SU-DHL-6 (cell line): Measurements from ENCODE around the gene CRHBP.
"Not testable (repeated sequence)": the region's sequence is repeated elsewhere in the genome, so short reads cannot be mapped to it uniquely, and the experiment has no call there.

Experiments used
- H2AFZ ChIP-seq: fragments of 200-600 bp; sonication (generic); 2 replicates; pipeline ENCODE4 v1.6.1; 2014; ENCODE audit warnings: low read depth, mild to moderate bottlenecking, moderate library complexity, mixed read lengths, antibody characterized with exemption, low read length; ENCODE audit not compliant: severe bottlenecking
- H3F3A ChIP-seq: fragments of 200-600 bp; shearing (Covaris generic); 2 replicates; pipeline ENCODE4 v1.6.0; 2016; ENCODE audit warnings: antibody characterized with exemption, mild to moderate bottlenecking; ENCODE audit not compliant: insufficient read depth
- H3K27ac ChIP-seq: fragments of 200-600 bp; sonication (generic); 2 replicates; pipeline ENCODE4 v1.5.1; 2016; ENCODE audit warnings: low read depth, mild to moderate bottlenecking, low read length, moderate library complexity, mixed read lengths
- H3K27me3 ChIP-seq: fragments of 200-600 bp; sonication (generic), shearing (Covaris generic); 2 replicates; pipeline ENCODE4 v1.6.0; 2014; ENCODE audit warnings: mild to moderate bottlenecking, low read length
- H3K36me3 ChIP-seq: fragments of 200-600 bp; sonication (generic); 2 replicates; pipeline ENCODE4 v1.6.1; 2014; ENCODE audit warnings: mild to moderate bottlenecking, low read length, mixed read lengths
- H3K4me2 ChIP-seq: fragments of 300-600, 200-600 bp; shearing (Covaris generic), sonication (generic); 2 replicates; pipeline ENCODE4 v1.6.0; 2014; ENCODE audit warnings: low read length, low read depth, mild to moderate bottlenecking; ENCODE audit not compliant: poor library complexity, severe bottlenecking
- H3K4me3 ChIP-seq: fragments of 200-600 bp; sonication (generic); 2 replicates; pipeline ENCODE4 v1.5.1; 2014; ENCODE audit warnings: antibody characterized with exemption, low read length, mild to moderate bottlenecking, mixed read lengths; ENCODE audit not compliant: insufficient read depth, poor library complexity, severe bottlenecking
- H3K79me2 ChIP-seq: fragments of 200-600 bp; sonication (generic); 2 replicates; pipeline ENCODE4 v1.6.1; 2014; ENCODE audit warnings: mild to moderate bottlenecking, low read length, moderate library complexity; ENCODE audit not compliant: insufficient read depth
- H3K9ac ChIP-seq: fragments of 200-600 bp; sonication (generic); 2 replicates; pipeline ENCODE4 v1.7.0; 2014; ENCODE audit warnings: mild to moderate bottlenecking, low read length
- H3K9me2 ChIP-seq: fragments of 200-600 bp; sonication (generic); replicated peaks from 2 replicates; pipeline ENCODE4 v1.6.1; 2014; ENCODE audit warnings: low read length; ENCODE audit not compliant: insufficient read depth
- H3K9me3 ChIP-seq: fragments of 200-600 bp; sonication (generic); 2 replicates; pipeline ENCODE4 v1.6.1; 2014; ENCODE audit warnings: low read length, mixed read lengths; ENCODE audit not compliant: insufficient read depth
- H4K20me1 ChIP-seq: fragments of 200-600 bp; sonication (generic); 2 replicates; pipeline ENCODE4 v1.6.1; 2014; ENCODE audit warnings: low read depth, mild to moderate bottlenecking, antibody characterized with exemption, low read length, moderate library complexity, mixed read lengths
- EZH2phosphoT487 ChIP-seq: fragments of 200-600 bp; sonication (generic), shearing (Covaris generic); conservative IDR thresholded peaks from 2 replicates; pipeline ENCODE4 v1.6.1; 2018; ENCODE audit warnings: mild to moderate bottlenecking, antibody characterized with exemption, low read length, moderate library complexity, mixed read lengths
- TF ChIP-seq, protein P1 (sequence below): fragments of 200-600 bp; sonication (generic); IDR thresholded peaks from one replicate; pipeline ENCODE4 v1.5.1; 2017; ENCODE audit warnings: antibody characterized with exemption, mild to moderate bottlenecking, low read length, moderate library complexity; ENCODE audit not compliant: insufficient read depth, poor library complexity, severe bottlenecking

Gene CRHBP

DNA sequence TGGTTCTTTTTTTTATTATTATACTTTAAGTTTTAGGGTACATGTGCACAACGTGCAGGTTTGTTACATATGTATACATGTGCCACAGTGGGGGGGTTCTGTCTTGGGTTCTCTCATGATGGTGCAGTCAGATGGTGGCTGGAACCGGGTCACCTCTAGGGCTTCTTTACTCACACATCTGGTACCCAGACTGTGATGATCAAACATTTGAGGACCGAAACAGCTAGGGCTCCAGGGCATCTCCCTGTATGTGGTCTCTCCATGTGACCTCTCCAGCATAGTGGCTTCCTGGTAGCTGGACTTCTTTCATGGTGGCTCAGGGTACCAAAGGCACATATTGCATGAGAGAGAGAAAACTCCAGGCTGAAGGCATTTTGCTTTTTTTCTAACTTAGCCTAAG is 9.8 kb upstream of the CRHBP start:
- no peak overlapping the region for H3K27ac ChIP-seq
- no peaks in the 10 kb centered on the region for H3K9me2 ChIP-seq
- no peak overlapping the region for H2AFZ ChIP-seq
- no peaks in the 10 kb centered on the region for H3F3A ChIP-seq
- 0 out of 2 replicates have a peak, but pooled peaks cover 4% of the 10 kb centered on the region for H3K36me3 ChIP-seq
- no peak overlapping the region for H3K4me2 ChIP-seq
- H3K27me3 ChIP-seq = no peaks in the 10 kb centered on the region
- no peaks in the 10 kb centered on the region for H4K20me1 ChIP-seq
- H3K9me3 ChIP-seq = no peaks in the 10 kb centered on the region
- TF ChIP-seq EZH2phosphoT487 = no peak
- TF ChIP-seq, protein P1, sequence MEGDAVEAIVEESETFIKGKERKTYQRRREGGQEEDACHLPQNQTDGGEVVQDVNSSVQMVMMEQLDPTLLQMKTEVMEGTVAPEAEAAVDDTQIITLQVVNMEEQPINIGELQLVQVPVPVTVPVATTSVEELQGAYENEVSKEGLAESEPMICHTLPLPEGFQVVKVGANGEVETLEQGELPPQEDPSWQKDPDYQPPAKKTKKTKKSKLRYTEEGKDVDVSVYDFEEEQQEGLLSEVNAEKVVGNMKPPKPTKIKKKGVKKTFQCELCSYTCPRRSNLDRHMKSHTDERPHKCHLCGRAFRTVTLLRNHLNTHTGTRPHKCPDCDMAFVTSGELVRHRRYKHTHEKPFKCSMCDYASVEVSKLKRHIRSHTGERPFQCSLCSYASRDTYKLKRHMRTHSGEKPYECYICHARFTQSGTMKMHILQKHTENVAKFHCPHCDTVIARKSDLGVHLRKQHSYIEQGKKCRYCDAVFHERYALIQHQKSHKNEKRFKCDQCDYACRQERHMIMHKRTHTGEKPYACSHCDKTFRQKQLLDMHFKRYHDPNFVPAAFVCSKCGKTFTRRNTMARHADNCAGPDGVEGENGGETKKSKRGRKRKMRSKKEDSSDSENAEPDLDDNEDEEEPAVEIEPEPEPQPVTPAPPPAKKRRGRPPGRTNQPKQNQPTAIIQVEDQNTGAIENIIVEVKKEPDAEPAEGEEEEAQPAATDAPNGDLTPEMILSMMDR = no peak
- H3K9ac ChIP-seq = no peak overlapping the region
- H3K4me3 ChIP-seq = no peak overlapping the region
- peaks cover 6% of the 10 kb centered on the region; the same call in 1 of the 2 replicates for H3K79me2 ChIP-seq

DNA sequence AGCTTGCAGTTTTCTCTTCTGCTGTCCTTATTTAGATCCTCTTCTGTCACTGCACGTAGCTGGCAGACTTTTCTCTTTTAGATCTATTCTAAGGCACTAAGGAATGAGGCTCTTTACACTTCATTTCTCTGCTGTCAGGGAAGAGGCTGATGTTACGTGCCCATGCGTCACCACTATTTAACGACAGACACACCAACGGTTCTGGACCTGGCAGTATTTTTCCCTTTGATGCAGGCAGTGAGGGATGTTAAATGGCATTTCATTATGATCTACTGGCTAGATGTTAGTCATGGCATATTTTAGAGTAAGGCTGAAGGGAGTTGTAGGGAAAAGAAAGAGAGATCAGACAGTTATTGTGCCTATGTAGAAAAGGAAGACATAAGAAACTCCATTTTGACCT is 8.2 kb upstream of the CRHBP start:
- H3K9me3 ChIP-seq = no peaks in the 10 kb centered on the region
- H3K27me3 ChIP-seq = no peaks in the 10 kb centered on the region
- no peaks in the 10 kb centered on the region for H3F3A ChIP-seq
- TF ChIP-seq EZH2phosphoT487 = no peak
- TF ChIP-seq, protein P1 = no peak
- H3K4me3 ChIP-seq = no peak overlapping the region
- peaks cover 6% of the 10 kb centered on the region; the same call in 1 of the 2 replicates for H3K79me2 ChIP-seq
- H3K9ac ChIP-seq = no peak overlapping the region
- H2AFZ ChIP-seq = no peak overlapping the region
- H3K36me3 ChIP-seq = 0 out of 2 replicates have a peak, but pooled peaks cover 4% of the 10 kb centered on the region
- no peak overlapping the region for H3K27ac ChIP-seq
- no peak overlapping the region for H3K4me2 ChIP-seq
- no peaks in the 10 kb centered on the region for H4K20me1 ChIP-seq
- H3K9me2 ChIP-seq = no peaks in the 10 kb centered on the region

DNA sequence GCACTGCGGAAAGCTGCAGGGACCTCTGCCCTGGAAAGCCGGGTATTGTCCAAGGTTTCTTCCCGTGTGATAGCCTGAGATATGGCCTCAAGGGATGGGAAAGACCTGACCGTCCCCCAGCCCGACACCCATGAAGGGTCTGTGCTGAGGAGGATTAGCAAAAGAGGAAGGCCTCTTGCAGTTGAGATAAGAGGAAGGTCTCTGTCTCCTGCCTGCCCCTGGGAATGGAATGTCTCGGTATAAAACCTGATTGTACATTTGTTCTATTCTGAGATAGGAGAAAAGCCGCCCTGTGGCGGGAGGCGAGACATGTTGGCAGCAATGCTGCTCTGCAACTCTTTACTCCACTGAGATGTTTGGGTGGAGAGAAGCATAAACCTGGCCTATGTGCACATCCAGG is 7.6 kb upstream of the CRHBP start:
- H3K27ac ChIP-seq, H3K27me3 ChIP-seq, H4K20me1 ChIP-seq, H3F3A ChIP-seq, H3K4me3 ChIP-seq, H3K9me2 ChIP-seq, H2AFZ ChIP-seq, H3K4me2 ChIP-seq, H3K9me3 ChIP-seq, H3K9ac ChIP-seq, H3K36me3 ChIP-seq, H3K79me2 ChIP-seq: not testable (repeated sequence)

DNA sequence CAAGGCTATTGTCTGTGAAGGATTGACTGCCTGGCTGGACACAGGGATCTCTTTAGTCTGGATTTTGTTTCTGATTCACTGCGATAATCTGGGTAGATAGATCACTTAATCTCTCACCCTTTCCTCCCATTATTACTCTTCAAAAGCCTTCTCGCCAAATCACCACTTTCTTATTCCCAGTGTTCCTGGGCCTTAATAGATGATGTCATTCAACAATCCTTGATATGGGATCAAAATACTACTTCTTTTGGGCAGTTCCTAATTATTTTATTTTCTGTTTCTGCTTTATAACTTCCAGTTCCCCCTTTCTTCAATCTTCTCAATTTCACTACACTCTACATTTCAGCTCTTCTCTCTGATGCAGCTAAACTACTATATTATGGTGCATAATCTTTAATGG is 6.8 kb upstream of the CRHBP start:
- Histone ChIP-seq H3K4me3 (no peak overlapping the region), H3K9me3 (no peaks in the 10 kb centered on the region), H4K20me1 (no peaks in the 10 kb centered on the region), H2AFZ (no peak overlapping the region), H3K79me2 (peaks cover 6% of the 10 kb centered on the region; the same call in 1 of the 2 replicates), H3F3A (no peaks in the 10 kb centered on the region; the same call in 1 of the 2 replicates), H3K36me3 (0 out of 2 replicates have a peak, but pooled peaks cover 4% of the 10 kb centered on the region), H3K4me2 (no peak overlapping the region), H3K27me3 (no peaks in the 10 kb centered on the region), H3K9ac (no peak overlapping the region), H3K27ac (no peak overlapping the region), H3K9me2 (no peaks in the 10 kb centered on the region)
- TF ChIP-seq, protein P1 = no peak
- no peak for TF ChIP-seq EZH2phosphoT487
